Activated T-helper 1 cell treated with anti-CD3 and anti-CD28 coated beads, Interleukin-2, amount 50 U/mL, for 16 hours (primary cell): Measurements from ENCODE around the gene SGK2.
"Not testable (repeated sequence)": the region's sequence is repeated elsewhere in the genome, so short reads cannot be mapped to it uniquely, and the experiment has no call there.

Experiments
- DNase-seq, 2 donors: peaks; one replicate each; pipeline ENCODE4 v3.0.0-alpha.2; 2020; ENCODE audit warnings: low read depth in 1 of 2, low spot score in 1 of 2

The SGK2 gene

DNA sequence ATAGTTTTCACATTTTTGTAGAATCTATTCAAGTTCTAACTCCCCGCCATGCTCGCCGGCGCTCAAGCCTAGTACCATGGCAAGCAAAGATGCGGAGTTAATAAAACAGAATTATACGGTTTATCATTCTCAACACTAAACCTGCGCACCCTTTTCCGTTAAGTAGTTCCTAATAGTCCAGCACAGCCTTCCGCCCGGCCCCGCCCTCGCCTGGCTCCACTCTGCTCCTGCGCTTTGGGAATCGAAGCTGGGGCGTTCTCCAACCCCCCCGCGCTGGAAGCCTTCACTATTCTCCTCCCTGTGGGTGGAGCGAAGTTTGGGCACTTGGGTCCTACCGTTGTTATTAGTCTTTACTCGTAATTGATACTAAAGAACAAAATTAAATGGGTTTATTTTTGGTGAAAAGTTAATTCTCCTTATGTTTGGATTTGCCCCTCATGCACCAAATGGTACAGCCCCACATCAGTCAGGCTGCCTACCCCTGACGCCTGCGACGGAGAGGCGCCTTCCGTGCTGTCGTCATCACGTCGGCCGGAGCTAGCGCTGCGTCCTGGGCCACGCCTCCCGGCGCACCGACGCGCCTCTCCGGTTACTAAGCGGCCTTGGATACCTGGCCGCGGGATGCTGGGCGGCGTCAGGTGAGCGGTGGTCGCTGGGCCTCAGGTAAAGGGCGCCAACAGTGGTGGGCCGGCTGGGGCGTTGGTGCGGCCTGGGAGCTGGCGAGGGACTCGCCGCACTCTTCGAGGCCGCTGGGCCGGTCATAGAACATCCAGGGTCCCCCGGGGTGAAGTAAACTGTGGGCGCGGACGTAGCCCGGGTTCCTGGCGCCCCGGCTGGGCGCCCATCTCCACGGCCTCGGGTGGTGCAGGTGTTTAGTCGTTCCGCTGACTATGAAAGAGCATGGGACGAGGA lies 31.8 kb downstream of the SGK2 start, which contains the start of gene IFT52:
Gene IFT52 (plus strand): TSS at position 546 of the 912 bp plus-strand sequence. CDS start 3,762 bp downstream, outside the sequence.
- peak; percentile 77 to 79 for DNase-seq

GRCh38 chr20:43601960-43602359 lies 43.1 kb downstream of the SGK2 start:
- DNase-seq: not testable (repeated sequence)

GRCh38 chr20:43603124-43603523 lies 44.3 kb downstream of the SGK2 start:
- no peak for DNase-seq

GRCh38 chr20:43605715-43606114 lies 46.9 kb downstream of the SGK2 start:
- no peak for DNase-seq

DNA sequence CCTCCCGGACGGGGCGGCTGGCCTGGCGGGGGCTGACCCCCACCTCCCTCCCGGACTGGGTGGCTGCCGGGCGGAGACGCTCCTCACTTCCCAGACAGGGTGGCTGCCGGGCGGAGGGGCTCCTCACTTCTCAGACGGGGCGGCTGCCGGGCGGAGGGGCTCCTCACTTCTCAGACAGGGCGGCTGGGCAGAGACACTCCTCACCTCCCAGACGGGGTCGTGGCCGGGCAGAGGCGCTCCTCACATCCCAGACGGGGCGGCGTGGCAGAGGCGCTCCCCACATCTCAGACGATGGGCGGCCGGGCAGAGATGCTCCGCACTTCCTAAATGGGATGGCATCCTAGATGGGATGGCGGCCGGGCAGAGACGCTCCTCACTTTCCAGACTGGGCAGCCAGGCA lies 48.5 kb downstream of the SGK2 start:
- DNase-seq: not testable (repeated sequence)

GRCh38 chr20:43631598-43631997 lies 72.8 kb downstream of the SGK2 start:
- DNase-seq: no peak
